ENCODE measurements around the gene GRK5.
A peak's percentile ranks its signal among the peaks of the same experiment; 100 is the strongest.

GRK5 gene

GRCh38 chr10:119278126-119278709, 70.8 kb downstream of the GRK5 start:
- DNase-seq: no peak

DNA sequence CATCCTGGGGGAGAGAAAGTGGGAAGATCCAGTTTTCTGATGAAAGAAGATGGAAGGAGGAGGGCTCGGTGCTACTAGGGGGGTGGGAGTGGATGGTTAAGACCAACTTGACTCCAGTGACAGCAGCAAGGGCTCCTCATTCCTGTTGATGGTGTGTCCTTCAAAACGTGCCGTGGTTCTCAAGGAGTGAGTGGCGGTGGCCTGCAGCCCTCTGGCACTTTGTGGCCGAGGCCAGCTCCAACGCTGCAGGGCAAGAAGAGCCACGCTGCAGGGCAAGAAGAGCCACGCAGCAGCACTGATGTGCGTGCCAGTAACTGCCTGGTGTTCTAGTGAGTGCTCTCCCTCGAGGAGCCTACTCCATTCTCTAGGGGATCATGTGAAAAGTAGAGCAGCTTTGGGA, 72.1 kb downstream of the GRK5 start:
- no peak for DNase-seq

DNA sequence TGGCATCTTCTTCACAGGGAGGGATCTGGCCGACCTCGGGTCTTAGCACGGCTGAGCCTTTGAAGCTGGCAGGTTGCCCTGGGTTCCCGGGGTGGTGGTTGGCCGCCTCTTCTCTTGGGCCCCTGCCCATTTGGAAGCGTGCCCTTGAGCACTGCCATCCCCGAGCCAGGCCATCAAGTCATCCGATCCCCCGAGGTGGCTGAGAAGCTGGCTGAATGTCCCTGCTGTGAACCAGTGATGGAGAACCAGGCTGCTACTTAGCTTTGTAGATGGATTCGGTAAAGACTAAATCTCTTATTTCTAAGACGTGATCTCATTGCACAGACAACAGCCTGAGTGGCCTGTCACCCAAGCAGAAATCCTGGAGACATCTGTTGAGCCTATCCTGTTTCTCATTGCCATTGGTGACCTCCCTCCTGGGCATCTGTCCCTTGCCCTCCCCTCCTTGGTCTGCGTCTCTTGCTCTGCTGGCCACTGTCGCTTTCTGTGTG, 74.3 kb downstream of the GRK5 start:
- DNase-seq: peak; percentile 14 to 71

DNA sequence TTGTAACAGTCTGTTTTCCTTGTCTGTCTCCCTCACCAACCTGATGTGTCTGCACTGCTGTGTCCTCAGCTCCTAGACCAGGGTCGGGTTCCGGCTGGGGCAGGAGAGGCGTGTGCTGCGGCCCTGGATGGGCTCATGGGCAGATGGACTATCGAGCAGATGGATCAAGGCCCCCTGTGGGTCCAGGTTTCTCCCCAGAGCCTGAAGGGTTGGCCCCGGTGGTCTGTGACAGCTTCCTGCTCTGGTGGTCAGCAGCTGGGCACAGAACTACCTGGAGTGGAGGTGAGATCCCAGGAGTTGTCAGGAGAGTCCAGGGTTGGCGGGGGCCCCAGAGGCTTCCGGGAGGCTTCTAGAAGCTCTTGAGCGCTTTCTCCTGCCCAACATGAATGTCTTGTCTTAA, 75.1 kb downstream of the GRK5 start:
- DNase-seq: no peak

DNA sequence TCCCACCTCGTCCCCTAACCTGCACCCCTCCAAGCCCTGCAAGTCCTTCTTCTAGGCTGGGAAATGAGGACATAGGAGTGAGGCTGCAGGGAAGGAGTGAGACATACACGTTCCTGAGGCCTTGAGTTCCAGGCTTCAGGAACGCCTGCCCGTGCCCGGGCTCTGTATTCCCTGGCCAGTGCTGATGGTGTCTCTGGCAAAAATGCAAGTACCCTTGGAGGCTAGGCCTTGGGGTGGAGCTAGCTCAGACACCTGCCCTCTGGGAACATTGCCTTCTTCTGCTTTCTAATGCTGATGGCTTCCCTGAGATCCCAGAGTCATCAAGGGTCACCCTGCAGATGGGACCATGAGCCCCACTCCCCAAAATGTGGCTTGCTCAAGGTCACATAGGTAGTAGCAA, 76.0 kb downstream of the GRK5 start:
- no peak for DNase-seq

GRCh38 chr10:119283818-119284217, 76.4 kb downstream of the GRK5 start:
- no peak for DNase-seq

DNA sequence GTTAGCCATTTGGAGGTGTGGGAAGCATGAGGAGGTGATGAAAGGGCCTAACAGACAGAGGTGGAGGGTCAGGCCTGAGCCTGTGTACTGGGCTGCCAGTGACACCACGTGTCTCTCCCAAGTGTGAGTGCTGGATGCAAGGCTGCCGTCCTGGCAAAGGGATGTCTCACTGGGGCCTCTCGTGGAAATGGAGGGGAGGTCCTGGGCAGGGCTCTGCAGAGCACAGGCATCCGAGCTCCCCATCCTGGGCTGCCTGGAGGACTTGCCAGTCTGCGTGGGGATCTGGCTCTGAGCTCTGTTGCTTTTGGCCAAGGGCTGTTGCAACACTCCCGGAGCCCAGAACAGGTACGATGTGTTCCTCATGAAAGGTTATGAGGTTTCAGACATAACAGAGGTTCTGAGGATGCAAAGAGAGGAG, 77.3 kb downstream of the GRK5 start:
- no peak for DNase-seq

- DNase-seq: no peak
Observed at GRCh38 chr10:119285495-119286267, 78.3 kb downstream of the GRK5 start.

- no peak for DNase-seq
Observed at GRCh38 chr10:119286516-119286915, 79.1 kb downstream of the GRK5 start.

GRCh38 chr10:119286983-119287633, 79.7 kb downstream of the GRK5 start:
- DNase-seq: no peak

- DNase-seq: no peak
Observed at GRCh38 chr10:119288574-119289001, 81.2 kb downstream of the GRK5 start.

- peak in 1 of 2 donors; percentile 35 for DNase-seq
Observed at GRCh38 chr10:119289227-119289920, 82.0 kb downstream of the GRK5 start.

- no peak for DNase-seq
Observed at GRCh38 chr10:119290301-119291048, 83.1 kb downstream of the GRK5 start.

DNA sequence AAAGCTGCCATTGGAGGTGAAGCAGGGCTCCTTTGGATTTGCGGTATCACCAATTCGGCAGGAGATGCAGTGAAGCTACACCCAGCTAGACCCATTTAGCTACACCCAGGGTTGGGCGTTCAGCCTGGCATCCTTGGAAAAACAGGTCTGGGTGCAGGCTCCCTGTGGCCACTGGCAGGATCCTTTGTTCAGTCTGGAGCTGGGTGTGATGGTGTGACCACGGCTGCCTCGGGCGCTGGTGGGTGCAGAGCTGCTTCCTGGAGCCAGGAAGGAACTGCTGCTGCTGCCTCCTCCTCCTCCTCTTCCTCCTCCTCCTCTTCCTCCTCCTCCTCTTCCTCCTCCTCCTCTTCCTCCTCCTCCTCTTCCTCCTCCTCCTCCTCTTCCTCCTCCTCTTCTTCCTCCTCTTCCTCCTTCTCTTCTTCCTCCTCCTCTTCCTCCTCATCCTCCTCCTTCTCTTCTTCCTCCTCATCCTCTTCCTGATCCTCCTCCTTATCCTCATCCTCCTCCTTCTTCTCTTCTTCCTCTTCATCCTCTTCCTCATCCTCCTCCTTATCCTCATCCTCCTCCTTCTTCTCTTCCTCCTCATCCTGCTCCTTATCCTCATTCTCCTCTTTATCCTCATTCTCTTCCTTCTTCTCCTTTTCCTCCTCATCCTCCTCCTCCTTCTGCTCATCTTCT, 84.0 kb downstream of the GRK5 start:
- DNase-seq: no peak

- no peak for DNase-seq
Observed at GRCh38 chr10:119292968-119293760, 85.8 kb downstream of the GRK5 start.

DNA sequence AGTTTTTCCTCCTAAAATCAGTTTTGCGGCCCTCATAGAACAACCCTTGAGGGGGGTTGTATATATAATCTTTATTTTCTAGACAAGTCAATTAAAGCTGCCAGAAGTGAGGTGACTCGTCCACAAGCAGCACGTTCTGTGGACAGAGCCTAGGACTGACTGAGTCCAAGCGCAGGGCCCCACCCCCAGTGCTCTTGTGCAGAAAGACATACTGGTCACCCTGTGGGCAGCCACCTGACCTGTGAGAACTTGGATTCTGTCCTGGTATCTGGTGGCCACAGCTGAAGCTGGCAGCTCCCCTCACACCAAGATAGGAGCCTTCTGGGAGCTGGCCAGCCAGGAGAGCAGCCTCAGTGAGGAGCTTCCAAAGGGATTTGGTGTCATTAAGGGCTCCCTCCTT, 89.3 kb downstream of the GRK5 start:
- DNase-seq: no peak

- DNase-seq: no peak
Observed at GRCh38 chr10:119297207-119297968, 90.0 kb downstream of the GRK5 start.

GRCh38 chr10:119298810-119299209, 91.4 kb downstream of the GRK5 start:
- no peak for DNase-seq

DNA sequence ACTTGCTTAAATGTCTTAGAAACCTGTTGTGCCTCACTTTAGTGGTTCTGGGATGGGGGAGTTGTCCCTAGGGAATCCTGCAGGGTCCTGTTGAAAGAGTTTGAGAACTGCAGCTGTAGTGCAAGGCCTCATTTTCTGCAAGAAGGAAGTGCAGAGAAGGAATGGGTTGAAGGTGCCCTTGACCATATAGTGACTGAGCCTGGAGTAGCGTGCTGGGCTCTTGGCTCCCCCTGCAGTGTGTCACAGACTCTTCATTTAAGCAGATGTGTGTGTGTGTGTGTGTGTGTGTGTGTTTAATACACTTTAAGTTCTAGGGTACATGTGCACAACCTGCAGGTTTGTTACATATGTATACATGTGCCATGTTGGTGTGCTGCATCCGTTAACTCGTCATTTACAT, 92.2 kb downstream of the GRK5 start:
- DNase-seq: no peak

GRCh38 chr10:119301397-119301796, 94.0 kb downstream of the GRK5 start:
- DNase-seq: no peak
